ENCODE data around the gene EFS. TPM values are rescaled to one million over a fixed set of nuclear protein-coding genes. Genes with fewer than 3 reads are reported as not detected.

EFS gene
- total RNA-seq, 1 experiment from 2014 or later: not detected

DNA sequence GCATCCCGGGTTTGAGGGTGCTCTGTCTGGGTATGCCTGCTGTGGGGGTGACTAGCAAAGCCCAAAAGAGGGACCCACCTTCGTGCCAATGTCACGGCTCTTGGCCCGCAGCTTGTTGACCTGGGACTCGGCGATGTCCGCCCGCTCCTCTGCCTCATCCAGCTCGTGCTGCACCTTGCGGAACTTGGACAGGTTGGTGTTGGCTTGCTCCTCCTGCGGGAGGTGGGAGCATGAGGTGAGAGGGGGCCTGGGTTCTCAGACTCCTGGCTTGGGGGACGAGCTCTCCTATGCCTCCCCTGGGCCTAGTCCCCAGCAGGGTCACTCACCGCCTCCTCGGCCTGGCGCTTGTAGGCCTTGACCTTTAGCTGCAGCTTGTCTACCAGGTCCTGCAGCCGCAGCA lies 48.7 kb upstream of the EFS start:
- intact Hi-C loops (cut with micrococcal nuclease; ENCODE audit: unreplicated experiment) (no loop called here), in situ Hi-C loops (cut with HindIII; ENCODE audit: low pct_unique_long_range_greater_than_20kb, low sequenced_read_pairs) (no loop called here)
- H3K27ac ChIP-seq (ENCODE audit: low read length): no peak overlapping the region
- no peaks in the 10 kb centered on the region for H3K27me3 ChIP-seq (ENCODE audit: control insufficient read depth, insufficient read depth, low read length)
- H3K9me3 ChIP-seq (ENCODE audit: control insufficient read depth, insufficient read depth, low read depth, low read length): no peaks in the 10 kb centered on the region
- no peak for ATAC-seq
- no peak for DNase-seq (ENCODE audit: low read depth, low spot score)
- TF ChIP-seq TCF7L2 (IDR thresholded peaks at IDR 0.05; ENCODE audit: low read depth, low read length) (no peak), SIN3A (IDR thresholded peaks at IDR 0.05; ENCODE audit: borderline replicate concordance, insufficient read depth, low read depth, low read length) (no peak), POLR2AphosphoS5 (IDR thresholded peaks at IDR 0.05; ENCODE audit: low read depth, low read length) (no peak)
- TF ChIP-seq, protein P1, sequence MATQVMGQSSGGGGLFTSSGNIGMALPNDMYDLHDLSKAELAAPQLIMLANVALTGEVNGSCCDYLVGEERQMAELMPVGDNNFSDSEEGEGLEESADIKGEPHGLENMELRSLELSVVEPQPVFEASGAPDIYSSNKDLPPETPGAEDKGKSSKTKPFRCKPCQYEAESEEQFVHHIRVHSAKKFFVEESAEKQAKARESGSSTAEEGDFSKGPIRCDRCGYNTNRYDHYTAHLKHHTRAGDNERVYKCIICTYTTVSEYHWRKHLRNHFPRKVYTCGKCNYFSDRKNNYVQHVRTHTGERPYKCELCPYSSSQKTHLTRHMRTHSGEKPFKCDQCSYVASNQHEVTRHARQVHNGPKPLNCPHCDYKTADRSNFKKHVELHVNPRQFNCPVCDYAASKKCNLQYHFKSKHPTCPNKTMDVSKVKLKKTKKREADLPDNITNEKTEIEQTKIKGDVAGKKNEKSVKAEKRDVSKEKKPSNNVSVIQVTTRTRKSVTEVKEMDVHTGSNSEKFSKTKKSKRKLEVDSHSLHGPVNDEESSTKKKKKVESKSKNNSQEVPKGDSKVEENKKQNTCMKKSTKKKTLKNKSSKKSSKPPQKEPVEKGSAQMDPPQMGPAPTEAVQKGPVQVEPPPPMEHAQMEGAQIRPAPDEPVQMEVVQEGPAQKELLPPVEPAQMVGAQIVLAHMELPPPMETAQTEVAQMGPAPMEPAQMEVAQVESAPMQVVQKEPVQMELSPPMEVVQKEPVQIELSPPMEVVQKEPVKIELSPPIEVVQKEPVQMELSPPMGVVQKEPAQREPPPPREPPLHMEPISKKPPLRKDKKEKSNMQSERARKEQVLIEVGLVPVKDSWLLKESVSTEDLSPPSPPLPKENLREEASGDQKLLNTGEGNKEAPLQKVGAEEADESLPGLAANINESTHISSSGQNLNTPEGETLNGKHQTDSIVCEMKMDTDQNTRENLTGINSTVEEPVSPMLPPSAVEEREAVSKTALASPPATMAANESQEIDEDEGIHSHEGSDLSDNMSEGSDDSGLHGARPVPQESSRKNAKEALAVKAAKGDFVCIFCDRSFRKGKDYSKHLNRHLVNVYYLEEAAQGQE (IDR thresholded peaks at IDR 0.05; ENCODE audit: insufficient read depth in 1 of 2, low read depth in 2 of 2, low read length in 1 of 2): no peak
- TF ChIP-seq, protein P2, sequence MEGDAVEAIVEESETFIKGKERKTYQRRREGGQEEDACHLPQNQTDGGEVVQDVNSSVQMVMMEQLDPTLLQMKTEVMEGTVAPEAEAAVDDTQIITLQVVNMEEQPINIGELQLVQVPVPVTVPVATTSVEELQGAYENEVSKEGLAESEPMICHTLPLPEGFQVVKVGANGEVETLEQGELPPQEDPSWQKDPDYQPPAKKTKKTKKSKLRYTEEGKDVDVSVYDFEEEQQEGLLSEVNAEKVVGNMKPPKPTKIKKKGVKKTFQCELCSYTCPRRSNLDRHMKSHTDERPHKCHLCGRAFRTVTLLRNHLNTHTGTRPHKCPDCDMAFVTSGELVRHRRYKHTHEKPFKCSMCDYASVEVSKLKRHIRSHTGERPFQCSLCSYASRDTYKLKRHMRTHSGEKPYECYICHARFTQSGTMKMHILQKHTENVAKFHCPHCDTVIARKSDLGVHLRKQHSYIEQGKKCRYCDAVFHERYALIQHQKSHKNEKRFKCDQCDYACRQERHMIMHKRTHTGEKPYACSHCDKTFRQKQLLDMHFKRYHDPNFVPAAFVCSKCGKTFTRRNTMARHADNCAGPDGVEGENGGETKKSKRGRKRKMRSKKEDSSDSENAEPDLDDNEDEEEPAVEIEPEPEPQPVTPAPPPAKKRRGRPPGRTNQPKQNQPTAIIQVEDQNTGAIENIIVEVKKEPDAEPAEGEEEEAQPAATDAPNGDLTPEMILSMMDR (IDR thresholded peaks at IDR 0.05): no peak
- BruUV-seq (replicated peaks): no TSS peak
- POLR2A ChIA-PET: no interaction called here
- no peaks in the 10 kb centered on the region for H3K36me3 ChIP-seq (ENCODE audit: control insufficient read depth, insufficient read depth, low read length)
- no peaks in the 10 kb centered on the region for H3K4me1 ChIP-seq (ENCODE audit: control insufficient read depth, insufficient read depth, low read length)
- CTCF ChIA-PET: no interaction called here
- no peak overlapping the region for H3K4me3 ChIP-seq (ENCODE audit: low read depth in 2 of 2, low read length in 2 of 2)

DNA sequence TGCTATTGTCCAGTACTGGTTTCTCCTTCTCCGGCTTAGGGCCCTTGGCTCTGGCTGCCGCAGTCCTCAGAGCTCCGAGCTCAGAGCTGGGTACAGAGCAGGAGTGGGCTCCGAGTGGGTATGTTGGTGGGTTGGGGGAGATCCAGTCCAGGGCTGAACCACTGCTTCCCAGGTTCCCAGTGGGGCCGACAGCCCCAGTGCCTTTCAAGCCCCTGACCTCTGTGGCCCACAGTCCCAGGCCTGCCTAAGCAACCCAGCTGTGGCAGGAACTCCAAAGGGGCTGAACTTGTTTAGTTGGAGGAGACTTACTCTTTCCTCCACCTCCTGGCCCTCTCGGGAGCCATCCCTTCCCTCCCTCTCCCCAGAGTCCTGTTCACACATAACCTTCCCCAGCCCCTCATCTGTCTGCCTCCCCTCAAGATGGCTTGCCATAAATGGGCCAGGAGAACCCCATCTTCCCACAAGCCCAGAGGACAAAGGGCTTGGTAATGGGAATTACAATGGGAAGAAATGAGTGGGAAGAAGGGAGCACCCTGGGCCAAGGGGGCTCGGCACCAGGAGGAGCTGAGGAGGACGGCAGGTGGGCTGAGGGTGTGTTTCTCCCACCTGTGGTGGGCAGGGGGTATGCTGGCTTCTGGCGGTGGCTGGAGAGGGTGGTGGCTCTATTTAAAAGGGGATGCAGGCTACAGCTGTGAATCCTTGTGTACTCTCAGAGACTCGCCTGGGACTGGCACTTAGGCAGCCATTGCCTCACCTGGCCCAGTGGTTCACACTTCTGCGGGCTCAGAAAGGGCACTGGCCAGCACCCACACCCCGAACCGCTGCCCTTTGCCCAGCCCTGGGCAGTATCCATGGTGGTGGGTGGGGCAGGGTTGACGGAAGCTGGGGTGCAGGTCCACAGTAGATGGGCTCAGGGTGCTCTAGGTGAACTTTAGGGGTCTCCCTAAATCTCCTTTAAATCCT lies 46.9 kb upstream of the EFS start:
- intact Hi-C loops (cut with micrococcal nuclease; ENCODE audit: unreplicated experiment) (no loop called here), in situ Hi-C loops (cut with HindIII; ENCODE audit: low pct_unique_long_range_greater_than_20kb, low sequenced_read_pairs) (no loop called here)
- H3K4me1 ChIP-seq (ENCODE audit: control insufficient read depth, insufficient read depth, low read length): no peaks in the 10 kb centered on the region
- no peak for ATAC-seq
- no peaks in the 10 kb centered on the region for H3K27me3 ChIP-seq (ENCODE audit: control insufficient read depth, insufficient read depth, low read length)
- TF ChIP-seq TCF7L2 (IDR thresholded peaks at IDR 0.05; ENCODE audit: low read depth, low read length) (no peak), SIN3A (IDR thresholded peaks at IDR 0.05; ENCODE audit: borderline replicate concordance, insufficient read depth, low read depth, low read length) (no peak), POLR2AphosphoS5 (IDR thresholded peaks at IDR 0.05; ENCODE audit: low read depth, low read length) (no peak)
- TF ChIP-seq, protein P1 (IDR thresholded peaks at IDR 0.05; ENCODE audit: insufficient read depth in 1 of 2, low read depth in 2 of 2, low read length in 1 of 2): no peak
- TF ChIP-seq, protein P2 (IDR thresholded peaks at IDR 0.05): no peak
- CTCF ChIA-PET: no interaction called here
- no peak for DNase-seq (ENCODE audit: low read depth, low spot score)
- no TSS peak for BruUV-seq (replicated peaks)
- H3K27ac ChIP-seq (ENCODE audit: low read length): no peak overlapping the region
- no peaks in the 10 kb centered on the region for H3K9me3 ChIP-seq (ENCODE audit: control insufficient read depth, insufficient read depth, low read depth, low read length)
- no peaks in the 10 kb centered on the region for H3K36me3 ChIP-seq (ENCODE audit: control insufficient read depth, insufficient read depth, low read length)
- H3K4me3 ChIP-seq (ENCODE audit: low read depth in 2 of 2, low read length in 2 of 2): no peak overlapping the region
- POLR2A ChIA-PET: interaction anchor here (0.6 kb wide), 1 partner anchor 20 kb away, joined by 3 read pairs; no protein-coding TSS in a partner anchor

Measured in Panc1 (cell line).